Liver (tissue), 3 donors: ENCODE data around the gene CRB2.

ENCODE experiments used
- FOXA2 ChIP-seq: IDR thresholded peaks from 2 replicates; pipeline ENCODE4 v1.6.1; 2016; ENCODE audit warnings: antibody characterized with exemption
- GABPA ChIP-seq, 2 donors: IDR thresholded peaks in 1 of 2; conservative IDR thresholded peaks in 1 of 2; 2 replicates each; pipeline ENCODE4 v1.6.1; 2016; ENCODE audit warnings: antibody characterized with exemption in 2 of 2, mild to moderate bottlenecking in 1 of 2, moderate library complexity in 1 of 2
- HNF4G ChIP-seq: IDR thresholded peaks from 2 replicates; pipeline ENCODE4 v1.6.1; 2016; ENCODE audit warnings: antibody characterized with exemption
- NR2F2 ChIP-seq: IDR thresholded peaks from 2 replicates; pipeline ENCODE4 v1.6.1; 2016; ENCODE audit warnings: antibody characterized with exemption
- RAD21 ChIP-seq, 2 donors: IDR thresholded peaks; 2 replicates each; pipeline ENCODE4 v1.6.1; 2016; ENCODE audit warnings: antibody characterized with exemption in 2 of 2, mild to moderate bottlenecking in 2 of 2
- SP1 ChIP-seq: IDR thresholded peaks from 2 replicates; pipeline ENCODE4 v1.6.1; 2018; ENCODE audit warnings: antibody characterized with exemption, mild to moderate bottlenecking
- TAF1 ChIP-seq: conservative IDR thresholded peaks from 2 replicates; pipeline ENCODE4 v1.6.1; 2016; ENCODE audit warnings: antibody characterized with exemption, mild to moderate bottlenecking
- YY1 ChIP-seq: IDR thresholded peaks from 2 replicates; pipeline ENCODE4 v1.6.1; 2016; ENCODE audit warnings: antibody characterized with exemption, mild to moderate bottlenecking
- TF ChIP-seq, protein P1 (sequence below): fragments of 150-350 bp; IDR thresholded peaks from 2 replicates; pipeline ENCODE4 v1.5.1; 2017; ENCODE audit warnings: improper control_type of control experiment, low read depth, low read length; ENCODE audit not compliant: missing input control
- TF ChIP-seq, protein P2 (sequence below): IDR thresholded peaks from 2 replicates; pipeline ENCODE4 v1.6.1; 2016; ENCODE audit warnings: antibody characterized with exemption
- TF ChIP-seq, protein P3 (sequence below): IDR thresholded peaks from 2 replicates; pipeline ENCODE4 v1.6.1; 2016; ENCODE audit warnings: antibody characterized with exemption
- TF ChIP-seq, protein P4 (sequence below): IDR thresholded peaks from 2 replicates; pipeline ENCODE4 v1.6.1; 2016; ENCODE audit warnings: antibody characterized with exemption
- donor health status: healthy.
- donor health status: healthy.

DNA sequence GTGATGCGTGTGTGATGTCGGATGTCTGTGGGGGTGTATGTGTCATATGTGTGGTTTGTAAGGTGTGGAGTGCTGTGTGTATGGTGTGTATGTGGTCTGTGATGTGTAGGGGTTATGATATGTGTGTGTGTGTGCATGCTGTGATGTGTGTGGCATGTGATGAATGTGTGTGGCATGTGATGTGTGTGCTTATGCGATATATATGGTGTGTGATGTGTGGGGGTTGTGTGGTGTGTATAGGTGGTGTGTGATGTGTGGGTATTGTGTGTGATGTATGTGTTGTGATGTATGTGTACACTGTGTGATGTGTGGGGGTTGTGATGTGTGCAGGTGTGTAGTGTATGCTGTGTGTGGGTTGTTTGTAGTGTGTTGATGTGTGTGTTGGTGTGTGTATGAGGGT is 9.2 kb upstream of the CRB2 start:
- TF ChIP-seq, protein P1, sequence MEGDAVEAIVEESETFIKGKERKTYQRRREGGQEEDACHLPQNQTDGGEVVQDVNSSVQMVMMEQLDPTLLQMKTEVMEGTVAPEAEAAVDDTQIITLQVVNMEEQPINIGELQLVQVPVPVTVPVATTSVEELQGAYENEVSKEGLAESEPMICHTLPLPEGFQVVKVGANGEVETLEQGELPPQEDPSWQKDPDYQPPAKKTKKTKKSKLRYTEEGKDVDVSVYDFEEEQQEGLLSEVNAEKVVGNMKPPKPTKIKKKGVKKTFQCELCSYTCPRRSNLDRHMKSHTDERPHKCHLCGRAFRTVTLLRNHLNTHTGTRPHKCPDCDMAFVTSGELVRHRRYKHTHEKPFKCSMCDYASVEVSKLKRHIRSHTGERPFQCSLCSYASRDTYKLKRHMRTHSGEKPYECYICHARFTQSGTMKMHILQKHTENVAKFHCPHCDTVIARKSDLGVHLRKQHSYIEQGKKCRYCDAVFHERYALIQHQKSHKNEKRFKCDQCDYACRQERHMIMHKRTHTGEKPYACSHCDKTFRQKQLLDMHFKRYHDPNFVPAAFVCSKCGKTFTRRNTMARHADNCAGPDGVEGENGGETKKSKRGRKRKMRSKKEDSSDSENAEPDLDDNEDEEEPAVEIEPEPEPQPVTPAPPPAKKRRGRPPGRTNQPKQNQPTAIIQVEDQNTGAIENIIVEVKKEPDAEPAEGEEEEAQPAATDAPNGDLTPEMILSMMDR, result no peak
- no peak for TF ChIP-seq FOXA2
- TF ChIP-seq GABPA (IDR thresholded peaks at IDR 0.05 in 1 of 2, conservative IDR thresholded peaks at IDR 0.05 in 1 of 2), result no peak
- no peak for TF ChIP-seq SP1
- TF ChIP-seq, protein P2, sequence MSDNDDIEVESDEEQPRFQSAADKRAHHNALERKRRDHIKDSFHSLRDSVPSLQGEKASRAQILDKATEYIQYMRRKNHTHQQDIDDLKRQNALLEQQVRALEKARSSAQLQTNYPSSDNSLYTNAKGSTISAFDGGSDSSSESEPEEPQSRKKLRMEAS, result no peak
- TF ChIP-seq TAF1, result no peak
- no peak for TF ChIP-seq RAD21 (IDR thresholded peaks at IDR 0.05)
- TF ChIP-seq YY1, result no peak
- TF ChIP-seq, protein P3, sequence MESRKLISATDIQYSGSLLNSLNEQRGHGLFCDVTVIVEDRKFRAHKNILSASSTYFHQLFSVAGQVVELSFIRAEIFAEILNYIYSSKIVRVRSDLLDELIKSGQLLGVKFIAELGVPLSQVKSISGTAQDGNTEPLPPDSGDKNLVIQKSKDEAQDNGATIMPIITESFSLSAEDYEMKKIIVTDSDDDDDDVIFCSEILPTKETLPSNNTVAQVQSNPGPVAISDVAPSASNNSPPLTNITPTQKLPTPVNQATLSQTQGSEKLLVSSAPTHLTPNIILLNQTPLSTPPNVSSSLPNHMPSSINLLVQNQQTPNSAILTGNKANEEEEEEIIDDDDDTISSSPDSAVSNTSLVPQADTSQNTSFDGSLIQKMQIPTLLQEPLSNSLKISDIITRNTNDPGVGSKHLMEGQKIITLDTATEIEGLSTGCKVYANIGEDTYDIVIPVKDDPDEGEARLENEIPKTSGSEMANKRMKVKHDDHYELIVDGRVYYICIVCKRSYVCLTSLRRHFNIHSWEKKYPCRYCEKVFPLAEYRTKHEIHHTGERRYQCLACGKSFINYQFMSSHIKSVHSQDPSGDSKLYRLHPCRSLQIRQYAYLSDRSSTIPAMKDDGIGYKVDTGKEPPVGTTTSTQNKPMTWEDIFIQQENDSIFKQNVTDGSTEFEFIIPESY, result no peak
- TF ChIP-seq, protein P4, sequence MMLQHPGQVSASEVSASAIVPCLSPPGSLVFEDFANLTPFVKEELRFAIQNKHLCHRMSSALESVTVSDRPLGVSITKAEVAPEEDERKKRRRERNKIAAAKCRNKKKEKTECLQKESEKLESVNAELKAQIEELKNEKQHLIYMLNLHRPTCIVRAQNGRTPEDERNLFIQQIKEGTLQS, result no peak
- TF ChIP-seq HNF4G, result no peak
- TF ChIP-seq NR2F2, result no peak
